Panc1 (cell line): Measurements from ENCODE around the gene PAQR9. TPM values are rescaled to one million over a fixed set of nuclear protein-coding genes. Genes with fewer than 3 reads are reported as not detected.

Experiments used
- ATAC-seq: fragments of 200-7000 bp; cut with Tn5 transposase; 2 replicates; pipeline ENCODE4 v1.9.1; 2020; ENCODE audit warnings: mild to moderate bottlenecking, moderate library complexity
- BruUV-seq: library from RNA; stranded (reverse); fragments of 400-500 nt; replicated peaks from 2 replicates; lab custom pipeline; 2021; lab: Mats Ljungman, UMichigan
- CTCF ChIA-PET: fragments of 300-600 bp; sonication (Branson Sonifier 250); formaldehyde crosslinking; loops from one replicate; lab custom pipeline; 2022; ENCODE audit warnings: antibody characterized with exemption; lab: Charles Lee
- POLR2A ChIA-PET: fragments of 300-600 bp; sonication (Branson Sonifier 250); formaldehyde crosslinking; loops from one replicate; lab custom pipeline; 2022; ENCODE audit warnings: antibody characterized with exemption; lab: Charles Lee
- DNase-seq: peaks from one replicate; pipeline ENCODE4 v3.0.0-alpha.2; 2010; ENCODE audit warnings: low read depth, low spot score
- H3K27ac ChIP-seq: 2 replicates; pipeline ENCODE4 v1.5.1; 2011; ENCODE audit warnings: mild to moderate bottlenecking, low read length, inconsistent platforms
- H3K27me3 ChIP-seq: fragments of 200-500 bp; sonication (Bioruptor generic); 2 replicates; pipeline ENCODE4 v1.6.0; 2014; ENCODE audit warnings: low read length, inconsistent platforms; ENCODE audit not compliant: control insufficient read depth, insufficient read depth
- H3K36me3 ChIP-seq: fragments of 200-500 bp; sonication (Bioruptor generic); 2 replicates; pipeline ENCODE4 v1.5.1; 2014; ENCODE audit warnings: inconsistent platforms, mild to moderate bottlenecking, low read length, moderate library complexity; ENCODE audit not compliant: control insufficient read depth, insufficient read depth
- H3K4me1 ChIP-seq: 2 replicates; pipeline ENCODE4 v1.5.1; 2011; ENCODE audit warnings: inconsistent platforms, mild to moderate bottlenecking, low read length, moderate library complexity; ENCODE audit not compliant: control insufficient read depth, insufficient read depth
- H3K4me3 ChIP-seq, 2 experiments: 2 replicates each; pipeline ENCODE4 v1.5.1; 2011 to 2012; ENCODE audit warnings: low read depth in 2 of 2, low read length in 2 of 2, mild to moderate bottlenecking in 2 of 2, inconsistent platforms in 1 of 2, moderate library complexity in 1 of 2
- H3K9me3 ChIP-seq: fragments of 200-500 bp; sonication (Bioruptor generic); 2 replicates; pipeline ENCODE4 v1.5.1; 2014; ENCODE audit warnings: low read depth, mild to moderate bottlenecking, inconsistent platforms, low read length, moderate library complexity; ENCODE audit not compliant: control insufficient read depth, insufficient read depth
- POLR2AphosphoS5 ChIP-seq: IDR thresholded peaks from 2 replicates; pipeline ENCODE4 v1.6.1; 2012; ENCODE audit warnings: mild to moderate bottlenecking, low read depth, low read length, moderate library complexity
- REST ChIP-seq, 2 experiments: IDR thresholded peaks; 2 replicates each; pipeline ENCODE4 v1.6.1; 2011 to 2012; ENCODE audit warnings: low read depth in 2 of 2, control low read depth in 1 of 2, low read length in 1 of 2, mild to moderate bottlenecking in 1 of 2, moderate library complexity in 1 of 2; ENCODE audit not compliant: insufficient read depth in 1 of 2
- TCF7L2 ChIP-seq: IDR thresholded peaks from 2 replicates; pipeline ENCODE4 v1.6.1; 2011; ENCODE audit warnings: mild to moderate bottlenecking, low read depth, low read length, inconsistent platforms
- in situ Hi-C: cut with HindIII; loops from 2 replicates; pipeline ENCODE4 v1.10.0; 2016; ENCODE audit warnings: low sequenced_read_pairs, low pct_unique_long_range_greater_than_20kb
- intact Hi-C: fragments of 100-400 bp; cut with micrococcal nuclease; formaldehyde crosslinking; loops from one replicate; pipeline ENCODE4 v1.10.0; 2022; ENCODE audit not compliant: unreplicated experiment
- total RNA-seq: library from RNA; stranded (reverse); gene quantifications from one replicate; pipeline ENCODE4 v1.2.1, GENCODE V29; 2021; ENCODE audit not compliant: unreplicated experiment
- TF ChIP-seq, protein P1 (sequence below): fragments of 450-650 bp; IDR thresholded peaks from 2 replicates; pipeline ENCODE4 v1.5.1; 2017; ENCODE audit warnings: mild to moderate bottlenecking

PAQR9 gene
- total RNA-seq, 1 experiment from 2014 or later: 0.36 TPM

DNA sequence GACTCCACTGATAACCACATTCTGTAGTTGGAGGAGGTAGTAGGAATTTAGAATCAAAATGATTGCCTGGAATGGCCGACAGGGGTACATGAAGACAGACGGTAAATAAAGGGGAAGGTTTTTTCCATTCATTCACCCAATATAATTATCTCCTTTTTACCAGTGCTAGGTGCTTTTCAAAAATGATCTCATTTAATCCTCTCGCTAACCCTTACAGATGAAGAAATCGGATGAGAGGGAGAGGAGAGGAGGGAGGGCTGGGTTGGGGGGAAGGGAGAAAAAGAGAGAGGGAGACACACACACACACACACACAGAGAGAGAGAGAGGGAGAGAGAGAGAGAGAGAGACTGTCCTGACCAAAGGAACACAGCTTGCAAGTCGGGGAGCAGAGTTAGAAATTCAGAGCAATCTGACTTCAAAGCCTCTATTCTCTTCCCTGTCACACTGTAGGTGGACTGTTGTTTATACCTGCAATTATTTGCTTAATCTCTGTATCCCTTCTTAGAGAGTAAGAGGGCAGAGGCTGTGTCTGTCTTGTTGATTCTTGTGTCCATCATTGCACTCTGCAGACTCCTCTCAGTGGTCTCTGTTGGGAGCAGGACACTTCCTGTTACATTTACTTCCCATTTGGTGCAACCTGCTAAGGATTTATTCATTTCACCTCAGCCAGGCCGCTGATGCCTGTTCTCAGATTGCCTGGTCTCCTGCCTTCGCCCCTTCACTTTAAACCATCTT is 18.7 kb upstream of the PAQR9 start:
- in situ Hi-C loops (no loop called here), intact Hi-C loops (no loop called here)
- POLR2A ChIA-PET: no interaction called here
- ATAC-seq (no peak), DNase-seq (no peak)
- H3K4me1 ChIP-seq: peaks cover 3% of the 10 kb centered on the region
- no peak overlapping the region for H3K27ac ChIP-seq
- H3K27me3 ChIP-seq: no peaks in the 10 kb centered on the region
- H3K4me3 ChIP-seq: no peak overlapping the region
- TF ChIP-seq TCF7L2 (no peak), REST (IDR thresholded peaks at IDR 0.05; ENCODE audit: insufficient read depth in 1 of 2, low read depth in 2 of 2, low read length in 1 of 2) (no peak)
- TF ChIP-seq, protein P1, sequence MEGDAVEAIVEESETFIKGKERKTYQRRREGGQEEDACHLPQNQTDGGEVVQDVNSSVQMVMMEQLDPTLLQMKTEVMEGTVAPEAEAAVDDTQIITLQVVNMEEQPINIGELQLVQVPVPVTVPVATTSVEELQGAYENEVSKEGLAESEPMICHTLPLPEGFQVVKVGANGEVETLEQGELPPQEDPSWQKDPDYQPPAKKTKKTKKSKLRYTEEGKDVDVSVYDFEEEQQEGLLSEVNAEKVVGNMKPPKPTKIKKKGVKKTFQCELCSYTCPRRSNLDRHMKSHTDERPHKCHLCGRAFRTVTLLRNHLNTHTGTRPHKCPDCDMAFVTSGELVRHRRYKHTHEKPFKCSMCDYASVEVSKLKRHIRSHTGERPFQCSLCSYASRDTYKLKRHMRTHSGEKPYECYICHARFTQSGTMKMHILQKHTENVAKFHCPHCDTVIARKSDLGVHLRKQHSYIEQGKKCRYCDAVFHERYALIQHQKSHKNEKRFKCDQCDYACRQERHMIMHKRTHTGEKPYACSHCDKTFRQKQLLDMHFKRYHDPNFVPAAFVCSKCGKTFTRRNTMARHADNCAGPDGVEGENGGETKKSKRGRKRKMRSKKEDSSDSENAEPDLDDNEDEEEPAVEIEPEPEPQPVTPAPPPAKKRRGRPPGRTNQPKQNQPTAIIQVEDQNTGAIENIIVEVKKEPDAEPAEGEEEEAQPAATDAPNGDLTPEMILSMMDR: no peak
- no peaks in the 10 kb centered on the region for H3K9me3 ChIP-seq
- CTCF ChIA-PET: no interaction called here
- no peaks in the 10 kb centered on the region for H3K36me3 ChIP-seq
- no TSS peak for BruUV-seq

DNA sequence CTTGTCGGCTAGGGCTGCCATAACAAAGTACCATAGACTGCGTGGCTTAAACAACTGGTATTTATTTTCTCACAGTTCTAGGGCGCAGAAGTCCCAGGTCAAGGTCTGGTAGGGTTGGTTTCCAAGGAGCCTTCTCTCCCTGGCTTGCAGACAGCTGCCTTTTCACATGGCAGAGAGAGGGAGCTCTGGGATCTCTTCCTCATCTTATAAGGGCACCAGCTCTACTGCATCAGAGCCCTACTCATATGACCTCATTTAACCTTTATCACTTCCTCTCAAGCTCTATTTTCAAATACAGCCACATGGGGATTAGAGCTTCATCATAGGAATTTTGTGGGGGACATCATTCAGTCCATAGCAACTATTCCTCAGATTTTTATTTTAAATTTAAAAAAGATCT is 17.6 kb upstream of the PAQR9 start:
- no peak overlapping the region for H3K27ac ChIP-seq
- in situ Hi-C loops (no loop called here), intact Hi-C loops (no loop called here)
- no peaks in the 10 kb centered on the region for H3K36me3 ChIP-seq
- no TSS peak for BruUV-seq
- H3K27me3 ChIP-seq: no peaks in the 10 kb centered on the region
- CTCF ChIA-PET: no interaction called here
- POLR2A ChIA-PET: interaction anchor here (0.6 kb wide), 1 partner anchor 14 kb away, joined by 3 read pairs; no protein-coding TSS in a partner anchor
- no peak overlapping the region for H3K4me3 ChIP-seq
- no peaks in the 10 kb centered on the region for H3K9me3 ChIP-seq
- DNase-seq (no peak), ATAC-seq (no peak)
- no peak for TF ChIP-seq POLR2AphosphoS5
- TF ChIP-seq, protein P1: peak; percentile 33
- TF ChIP-seq TCF7L2: no peak
- H3K4me1 ChIP-seq: peaks cover 14% of the 10 kb centered on the region
